SKM-1 treated with dmso at 0.1 percent for 144 hours (cell line): Measurements from ENCODE around the gene PTPN9.
"Not testable (repeated sequence)": the region's sequence is repeated elsewhere in the genome, so short reads cannot be mapped to it uniquely, and the experiment has no call there.

ENCODE experiments used
- DNase-seq: peaks from one replicate; lab custom pipeline; 2025; ENCODE audit not compliant: unreplicated experiment; lab: John Stamatoyannopoulos, UW

PTPN9 gene

DNA sequence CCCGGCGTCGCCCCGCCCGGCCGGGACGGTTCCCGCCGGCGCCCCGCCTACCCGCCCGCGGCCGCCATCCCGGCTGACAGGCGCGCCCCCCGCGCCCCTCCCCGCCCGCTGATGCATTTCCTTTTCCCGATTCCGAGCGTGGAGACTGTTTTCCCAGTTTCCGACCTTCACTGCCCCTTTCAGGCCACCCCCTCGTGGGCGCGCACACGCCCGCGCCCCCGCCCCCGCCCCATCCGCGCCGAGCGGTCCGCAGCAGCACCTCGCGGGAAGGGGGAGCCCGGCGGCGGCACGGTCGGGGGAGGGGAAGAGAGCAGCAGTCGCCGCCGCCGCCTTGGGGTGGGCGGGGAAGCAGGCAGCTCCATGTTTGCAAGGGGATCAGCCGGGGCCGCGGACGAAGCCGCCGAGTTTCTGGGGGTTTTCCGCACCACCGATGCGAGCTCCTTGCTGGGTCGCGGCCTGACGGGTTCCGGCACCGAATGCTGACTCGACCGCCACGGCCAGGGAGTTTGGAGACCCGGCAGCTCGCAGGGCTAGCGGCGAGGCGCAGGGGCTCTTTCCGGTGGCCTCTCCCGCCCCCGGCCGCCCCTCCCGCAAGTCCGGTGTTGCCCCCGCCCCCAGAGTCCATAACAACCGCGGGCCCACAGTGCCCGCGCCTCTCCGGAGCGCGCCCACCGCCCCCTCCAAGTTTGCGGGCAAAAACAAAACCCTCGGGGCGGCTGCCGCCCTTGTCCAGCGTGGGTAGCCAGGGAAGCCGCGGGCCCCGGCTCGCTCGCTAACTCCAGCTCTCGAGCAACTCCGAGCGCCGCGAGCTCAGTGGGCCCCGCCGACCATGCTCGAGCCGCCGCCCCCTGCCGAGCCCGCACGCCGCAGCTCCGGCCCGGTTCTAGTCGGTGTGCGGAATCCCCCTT, 124.4 kb downstream of the PTPN9 start:
- peak; percentile 60 for DNase-seq

DNA sequence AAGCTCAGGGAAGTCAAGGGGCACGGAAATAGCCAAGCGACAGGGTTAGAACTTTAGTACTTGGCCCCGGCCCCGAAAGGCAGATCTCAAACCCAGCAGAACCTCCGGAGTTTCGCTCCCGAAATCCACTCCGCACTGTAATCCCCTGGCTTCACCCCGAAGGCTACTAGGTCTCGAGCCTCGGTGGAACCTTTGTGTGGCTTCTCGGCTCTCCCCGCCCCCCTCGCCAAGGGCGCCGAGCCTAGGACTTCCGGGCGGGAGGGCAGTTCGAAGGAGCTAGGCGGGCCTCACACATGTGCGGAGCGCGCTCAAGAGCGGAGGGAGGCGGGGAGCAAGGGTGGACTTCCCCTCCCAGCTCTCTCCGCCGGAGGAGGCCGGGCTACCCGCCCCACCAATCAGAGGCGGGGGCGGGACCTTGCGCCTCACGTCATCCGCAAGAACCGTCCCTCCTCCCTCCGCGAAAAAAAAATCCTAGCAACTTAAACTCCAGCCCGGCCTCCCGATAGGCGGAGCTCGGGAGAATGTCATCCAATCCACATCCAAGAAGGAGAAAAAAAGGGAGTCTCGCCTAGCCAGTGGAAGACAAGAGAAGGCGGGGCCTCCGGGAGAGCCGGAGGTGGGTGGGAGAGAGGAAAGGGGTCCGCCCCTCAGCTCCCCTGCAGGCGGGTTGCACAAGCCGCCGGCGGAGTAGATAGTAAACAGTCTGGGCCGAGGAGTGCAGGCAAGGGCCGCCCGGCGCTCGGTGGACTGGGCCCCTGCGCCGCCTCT, 125.2 kb downstream of the PTPN9 start:
- peak; percentile 100 for DNase-seq

- DNase-seq, result no peak
Measured at GRCh38 chr15:75452865-75453702, 126.0 kb downstream of the PTPN9 start.

DNA sequence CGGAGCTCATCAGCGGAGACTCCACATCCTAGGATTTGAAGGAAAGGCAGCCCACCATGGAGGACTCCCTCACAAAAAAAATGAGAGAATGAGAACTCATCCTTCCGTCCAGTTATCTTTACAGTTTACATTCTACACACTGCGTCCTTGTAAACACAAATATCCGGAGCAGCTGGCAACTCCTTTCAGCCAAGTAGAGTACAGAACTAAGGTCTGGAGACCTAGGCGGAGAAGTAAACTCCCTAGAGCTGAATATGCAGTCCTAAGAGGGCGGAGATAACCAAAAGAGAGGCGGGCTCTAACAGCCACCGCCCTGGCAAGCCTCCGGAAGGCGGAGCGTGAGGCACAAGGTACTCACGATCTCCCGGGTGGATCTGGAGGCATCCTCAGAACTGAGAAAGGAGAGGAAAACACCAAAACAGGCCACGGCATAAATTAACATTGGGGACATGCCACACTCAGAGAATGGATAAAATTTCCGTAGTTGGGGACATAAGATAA, 126.7 kb downstream of the PTPN9 start:
- peak; percentile 79 for DNase-seq

GRCh38 chr15:75451674-75452363, 127.3 kb downstream of the PTPN9 start, which contains the start of gene SIN3A:
Gene SIN3A (minus strand): TSS chr15:75451690. CDS start chr15:75430375, 21,315 bp downstream.
- DNase-seq, result peak; percentile 99

- DNase-seq, result peak; percentile 50
Measured at GRCh38 chr15:75451202-75451673, 127.9 kb downstream of the PTPN9 start.

- peak; percentile 90 for DNase-seq
Measured at GRCh38 chr15:75450307-75451201, 128.6 kb downstream of the PTPN9 start.

GRCh38 chr15:75449585-75450306, 129.4 kb downstream of the PTPN9 start:
- no peak for DNase-seq

DNA sequence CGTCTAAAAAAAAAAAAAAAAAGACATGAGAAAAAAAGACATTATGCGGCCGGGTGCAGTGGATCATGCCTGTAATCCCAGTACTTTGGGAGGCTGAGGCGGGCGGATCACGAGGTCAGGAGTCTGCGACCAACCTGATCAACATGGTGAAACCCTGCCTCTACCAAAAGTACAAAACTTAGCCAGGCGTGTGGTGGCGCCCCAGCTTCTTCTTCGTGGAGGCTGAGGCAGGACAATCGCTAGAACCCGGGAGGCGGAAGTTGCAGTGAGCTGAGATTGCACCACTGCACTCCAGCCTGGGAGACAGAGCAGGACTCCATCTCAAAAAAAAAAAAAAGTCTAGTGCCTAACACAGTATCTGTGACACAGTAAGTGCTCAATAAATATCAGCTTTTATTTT, 130.9 kb downstream of the PTPN9 start:
- DNase-seq, result peak; percentile 59

DNA sequence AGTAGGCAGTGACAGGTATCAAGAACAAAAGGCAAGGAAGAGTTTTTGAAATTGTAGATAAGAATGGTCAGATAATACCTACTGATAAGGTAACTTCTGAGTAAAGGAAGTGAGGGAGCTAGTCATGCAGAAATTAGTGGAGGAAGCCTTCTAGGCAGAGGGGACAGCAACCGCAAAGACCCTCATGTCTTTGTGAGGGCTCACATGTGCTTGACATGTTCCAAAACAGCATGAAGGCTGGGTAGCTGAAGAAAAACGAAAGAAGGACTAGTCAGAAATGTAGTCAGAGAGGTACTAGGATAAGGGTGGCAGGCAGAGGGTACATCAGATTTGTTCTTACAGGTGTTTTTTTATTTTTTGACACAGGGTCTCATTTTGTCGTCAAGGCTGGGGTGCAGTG, 133.0 kb downstream of the PTPN9 start:
- no peak for DNase-seq

DNA sequence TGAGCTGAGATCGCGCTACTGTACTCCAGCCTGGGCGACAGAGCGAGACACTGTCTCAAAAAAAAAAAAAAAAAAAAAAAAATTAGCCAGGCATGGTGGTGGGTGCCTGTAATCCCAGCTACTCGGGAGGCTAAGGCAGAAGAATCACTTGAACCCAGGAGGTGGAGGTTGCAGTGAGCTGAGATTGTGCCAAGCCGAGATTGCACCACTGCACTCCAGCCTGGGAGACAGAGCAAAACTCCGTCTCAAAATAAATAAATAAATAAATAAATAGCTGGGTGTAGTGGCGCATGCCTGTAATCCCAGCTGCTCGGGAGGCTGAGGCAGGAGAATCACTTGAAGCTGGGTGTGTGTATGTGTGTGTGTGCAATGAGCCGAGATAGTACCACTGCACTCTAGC, 133.8 kb downstream of the PTPN9 start:
- DNase-seq, result not testable (repeated sequence)

DNA sequence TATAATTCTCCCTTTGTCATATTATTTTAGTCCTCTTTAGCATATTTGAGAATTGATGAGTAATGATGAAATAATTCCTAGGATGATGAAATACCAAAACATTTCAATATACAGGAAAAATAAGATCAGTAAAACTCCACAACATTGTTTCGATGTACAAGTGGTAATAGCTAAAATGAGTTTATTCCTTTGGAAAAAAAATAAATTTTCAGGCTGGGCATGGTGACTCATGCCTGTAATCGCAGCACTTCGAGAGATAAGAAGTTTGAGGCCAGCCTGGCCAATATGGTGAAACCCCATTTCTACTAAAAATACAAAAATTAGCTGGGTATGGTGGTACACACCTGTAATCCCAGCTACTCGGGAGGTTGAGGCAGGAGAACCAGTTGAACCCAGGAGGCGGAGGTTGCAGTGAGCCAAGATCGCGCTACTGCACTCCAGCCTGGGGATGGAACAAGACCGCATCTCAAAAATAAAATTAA, 135.1 kb downstream of the PTPN9 start:
- not testable (repeated sequence) for DNase-seq

DNA sequence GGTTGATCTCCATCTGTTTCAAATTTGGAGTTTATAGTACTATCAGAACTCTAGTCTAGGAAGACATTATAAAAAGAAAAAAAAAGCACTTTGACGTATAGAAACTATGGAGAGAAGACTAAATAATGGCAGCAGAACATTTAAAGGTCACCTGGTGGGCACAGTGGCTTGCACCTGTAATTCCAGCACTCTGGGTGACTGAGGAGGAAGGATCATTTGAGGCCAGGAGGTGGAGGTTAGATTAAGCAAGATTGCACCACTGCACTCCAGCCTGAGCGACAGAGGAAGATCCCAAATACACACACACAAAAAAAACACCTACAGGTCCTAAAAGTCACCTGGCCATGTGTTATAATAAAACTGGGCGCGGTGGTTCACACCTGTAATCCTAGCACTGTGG, 141.4 kb downstream of the PTPN9 start:
- no peak for DNase-seq

DNA sequence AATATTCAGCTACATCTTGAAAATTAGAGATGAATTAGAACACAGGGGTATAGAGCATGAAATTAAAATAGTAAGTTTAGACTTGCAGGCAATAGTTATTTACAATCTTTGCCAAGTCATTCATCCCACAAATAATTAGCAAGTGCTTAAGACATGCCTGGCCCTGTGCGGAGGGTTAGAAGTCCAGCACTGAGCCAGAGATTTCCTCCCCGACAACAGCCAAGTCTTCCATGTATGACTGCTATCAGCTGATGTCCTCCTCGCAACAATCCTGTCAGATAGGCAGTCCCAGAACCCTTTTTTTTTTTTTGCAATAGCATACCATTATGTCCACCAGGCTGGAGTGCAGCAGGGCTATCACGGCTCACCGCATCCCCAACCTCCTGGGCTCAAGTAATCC, 142.2 kb downstream of the PTPN9 start:
- no peak for DNase-seq

DNA sequence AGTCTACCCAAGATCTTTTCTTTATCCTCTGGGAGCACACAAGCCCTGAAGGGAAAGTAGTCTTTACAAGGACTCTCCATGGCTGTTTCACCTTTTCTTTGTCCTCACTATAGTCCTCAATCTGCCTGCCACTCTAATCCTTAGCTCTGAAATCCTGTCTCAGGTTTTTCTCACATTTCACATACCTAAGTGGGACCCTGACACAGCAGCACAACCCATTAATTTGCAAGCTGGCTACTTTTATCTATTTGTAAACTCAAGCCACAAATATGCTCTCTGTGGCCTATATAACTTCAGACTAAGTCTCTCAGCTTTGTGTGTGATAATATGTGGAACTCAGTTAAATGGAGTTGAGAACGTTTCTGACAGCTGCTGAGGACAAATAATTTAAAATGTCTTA, 147.4 kb downstream of the PTPN9 start:
- no peak for DNase-seq

DNA sequence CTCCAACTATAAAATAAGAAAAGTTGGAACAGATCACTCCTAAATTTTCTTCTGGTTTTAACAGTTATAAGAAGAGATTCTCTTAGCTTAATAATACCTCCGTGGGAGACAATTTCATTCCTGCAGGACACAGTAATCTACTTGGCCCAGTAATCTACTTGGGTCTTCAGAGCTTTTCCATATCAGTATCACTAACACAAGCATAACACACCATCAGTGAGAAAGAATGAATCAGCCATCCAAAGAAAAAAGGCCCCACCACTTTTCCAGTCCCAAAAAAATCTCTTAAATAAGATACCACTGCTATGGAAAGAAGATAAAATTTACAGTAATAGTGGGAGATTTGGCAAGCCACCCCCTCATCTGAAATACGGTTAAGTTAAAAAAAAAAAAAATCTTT, 147.8 kb downstream of the PTPN9 start:
- no peak for DNase-seq

DNA sequence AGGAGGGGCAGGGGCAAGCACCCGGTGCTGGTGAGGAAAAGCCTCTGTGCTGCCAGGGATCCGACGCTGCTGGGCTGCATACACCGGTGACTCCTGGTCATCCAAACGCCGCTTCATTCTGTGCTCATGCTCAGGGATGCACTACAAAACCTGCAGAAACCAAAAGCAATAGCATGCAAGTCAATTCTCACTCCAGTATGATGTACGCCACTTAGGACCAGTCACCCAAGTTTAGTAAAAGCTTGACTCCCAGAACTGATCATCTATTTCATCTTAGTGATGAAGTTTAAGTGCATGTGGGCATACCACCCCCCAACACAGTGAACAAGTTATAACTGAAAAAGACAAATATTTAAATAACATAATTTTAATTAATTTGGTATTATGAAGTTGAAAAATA, 148.9 kb downstream of the PTPN9 start:
- no peak for DNase-seq

DNA sequence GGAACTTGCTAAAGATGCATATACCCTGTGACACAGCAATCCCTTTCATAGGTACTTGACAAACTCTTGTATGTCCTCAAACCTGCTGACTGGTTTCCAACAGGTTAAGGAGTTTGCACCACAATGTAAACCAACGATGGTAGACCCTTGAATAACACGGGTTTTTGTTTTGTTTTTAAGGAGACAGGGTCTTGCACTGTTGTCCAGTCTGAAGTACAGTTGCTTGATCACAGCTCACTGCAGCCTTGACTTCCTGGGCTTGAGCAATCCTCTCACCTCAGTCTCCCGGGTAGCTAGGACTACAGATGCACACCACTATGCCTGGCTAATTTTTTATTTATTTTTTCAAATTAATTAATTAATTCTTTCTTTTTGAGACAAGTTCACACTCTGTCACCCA, 151.0 kb downstream of the PTPN9 start:
- no peak for DNase-seq
